HepG2 (cell line): ENCODE data around the gene DPEP3. TPM values are rescaled to one million over a fixed set of nuclear protein-coding genes. Genes with fewer than 3 reads are reported as not detected.

ENCODE experiments used
- ATAC-seq: fragments of 200-7000 bp; cut with Tn5 transposase; 3 replicates; pipeline ENCODE4 v1.9.1; 2020; ENCODE audit warnings: mild to moderate bottlenecking, moderate library complexity
- BruUV-seq: library from RNA; stranded (reverse); fragments of 400-500 nt; replicated peaks from 2 replicates; lab custom pipeline; 2021; lab: Mats Ljungman, UMichigan
- CTCF ChIA-PET: fragments of 300-600 bp; formaldehyde crosslinking; extraction: SDS; loops from one replicate; lab custom pipeline; 2021; ENCODE audit warnings: low total read pairs, inconsistent platforms, low intra/inter-chr PET ratio; lab: Yijun Ruan, JAX
- POLR2A ChIA-PET: fragments of 350-600 bp; sonication (Branson Sonifier 250); formaldehyde crosslinking; loops from one replicate; lab custom pipeline; 2020; ENCODE audit warnings: antibody characterized with exemption, inconsistent platforms; lab: Yijun Ruan, JAX
- DNase-seq: peaks from one replicate; pipeline ENCODE4 v3.0.0-alpha.2; 2015; ENCODE audit warnings: low spot score
- FAIRE-seq: peaks from 3 replicates; lab custom pipeline; 2011; peaks lifted over from hg19 to GRCh38; lab: Jason Lieb, UNC
- H2AFZ ChIP-seq: one replicate; pipeline ENCODE4 v1.6.1; 2011; ENCODE audit warnings: low read length, inconsistent platforms
- H3K27ac ChIP-seq: fragments of 300-600 bp; 3 replicates; pipeline ENCODE4 v1.8.0; 2011; ENCODE audit warnings: mixed run types, mild to moderate bottlenecking, mixed read lengths, low read length, inconsistent platforms; ENCODE audit not compliant: insufficient read depth; ENCODE audit errors: extremely low read length
- H3K27me3 ChIP-seq, 2 experiments: fragments of 200-600 bp in 1 of 2; 2 replicates in 1 of 2; 3 replicates in 1 of 2; pipeline versions ENCODE4 v1.6.0 to v1.8.0; 2011; ENCODE audit warnings: low read length in 2 of 2, mild to moderate bottlenecking in 2 of 2, moderate library complexity in 2 of 2, inconsistent platforms in 1 of 2; ENCODE audit not compliant: insufficient read depth in 2 of 2, control insufficient read depth in 1 of 2
- H3K36me3 ChIP-seq, 2 experiments: fragments of 200-600 bp in 1 of 2; replicated peaks in 1 of 2; 2 replicates in 1 of 2; 3 replicates in 1 of 2; pipeline versions ENCODE4 v1.5.1 to v1.8.0; 2011; ENCODE audit warnings: low read length in 2 of 2, inconsistent platforms in 1 of 2; ENCODE audit not compliant: insufficient read depth in 2 of 2, control insufficient read depth in 1 of 2
- H3K4me1 ChIP-seq: 2 replicates; pipeline ENCODE4 v1.5.1; 2012; ENCODE audit warnings: low read length, inconsistent platforms; ENCODE audit not compliant: insufficient read depth
- H3K4me2 ChIP-seq: 2 replicates; pipeline ENCODE4 v1.6.0; 2011; ENCODE audit warnings: low read depth, low read length, inconsistent platforms
- H3K4me3 ChIP-seq, 3 experiments: fragments of 200-600 bp in 1 of 3; sonication (generic), shearing (Covaris generic) in 1 of 3; replicated peaks in 1 of 3; 2 replicates each; pipeline ENCODE4 v1.5.1; 2011 to 2016; ENCODE audit warnings: low read length in 3 of 3, inconsistent platforms in 2 of 3, low read depth in 2 of 3, mild to moderate bottlenecking in 2 of 3, control low read depth in 1 of 3, mixed read lengths in 1 of 3; ENCODE audit not compliant: insufficient read depth in 1 of 3
- H3K79me2 ChIP-seq: one replicate; pipeline ENCODE4 v1.6.1; 2011; ENCODE audit warnings: low read length, inconsistent platforms; ENCODE audit not compliant: insufficient read depth
- H3K9ac ChIP-seq: 2 replicates; pipeline ENCODE4 v1.6.0; 2011; ENCODE audit warnings: mild to moderate bottlenecking, low read depth, low read length, inconsistent platforms; ENCODE audit not compliant: insufficient read depth
- H3K9me3 ChIP-seq: 2 replicates; pipeline ENCODE4 v1.5.1; 2012; ENCODE audit warnings: mild to moderate bottlenecking, low read length
- H4K20me1 ChIP-seq: 2 replicates; pipeline ENCODE4 v1.6.0; 2011; ENCODE audit warnings: inconsistent platforms, mild to moderate bottlenecking, low read length, moderate library complexity; ENCODE audit not compliant: insufficient read depth
- CC2D1A ChIP-seq: sonication (generic); formaldehyde crosslinking; IDR thresholded peaks from 2 replicates; pipeline ENCODE4 v1.8.1; 2023; ENCODE audit warnings: mild to moderate bottlenecking, missing genetic modification reagents
- FLYWCH1 ChIP-seq: sonication (generic); formaldehyde crosslinking; IDR thresholded peaks from 2 replicates; pipeline ENCODE4 v1.8.1; 2023; ENCODE audit warnings: mild to moderate bottlenecking, missing genetic modification reagents
- FOXM1 ChIP-seq: sonication (generic); formaldehyde crosslinking; IDR thresholded peaks from 2 replicates; pipeline ENCODE4 v1.5.0; 2020; ENCODE audit warnings: missing genetic modification reagents
- HOXD1 ChIP-seq: sonication (generic); formaldehyde crosslinking; IDR thresholded peaks from 2 replicates; pipeline ENCODE4 v1.5.0; 2020; ENCODE audit warnings: missing genetic modification reagents
- MAZ ChIP-seq, 2 experiments: sonication (generic) in 1 of 2; formaldehyde crosslinking in 1 of 2; IDR thresholded peaks; 2 replicates each; pipeline versions ENCODE4 v1.5.0 to v1.6.1; 2012 to 2020; ENCODE audit warnings: low read depth in 2 of 2, mild to moderate bottlenecking in 2 of 2, borderline replicate concordance in 1 of 2, improper control_type of control experiment in 1 of 2, low read length in 1 of 2, missing genetic modification reagents in 1 of 2, moderate library complexity in 1 of 2
- MXD3 ChIP-seq: IDR thresholded peaks from 2 replicates; pipeline ENCODE4 v1.6.1; 2016; ENCODE audit warnings: mild to moderate bottlenecking, missing biosample characterization, missing genetic modification reagents
- PAF1 ChIP-seq: IDR thresholded peaks from 2 replicates; pipeline ENCODE4 v1.6.1; 2016; ENCODE audit warnings: missing genetic modification reagents, missing compliant biosample characterization
- RBM39 ChIP-seq: fragments of 200-400 bp; formaldehyde crosslinking; IDR thresholded peaks from one replicate; pipeline ENCODE4 v1.6.1; 2018; ENCODE audit warnings: antibody characterized with exemption, mild to moderate bottlenecking, low read depth, low read length; ENCODE audit not compliant: poor library complexity, severe bottlenecking
- TGIF2 ChIP-seq: IDR thresholded peaks from 2 replicates; pipeline ENCODE4 v1.6.1; 2016; ENCODE audit warnings: control low read depth, missing compliant biosample characterization
- TRIM24 ChIP-seq: sonication (generic); formaldehyde crosslinking; IDR thresholded peaks from 2 replicates; pipeline ENCODE4 v1.8.0; 2022; ENCODE audit warnings: mild to moderate bottlenecking, missing genetic modification reagents
- ZMYM2 ChIP-seq: sonication (generic); formaldehyde crosslinking; IDR thresholded peaks from 2 replicates; pipeline ENCODE4 v1.8.0; 2022; ENCODE audit warnings: mild to moderate bottlenecking, missing genetic modification reagents
- ZNF615 ChIP-seq: sonication (generic); formaldehyde crosslinking; IDR thresholded peaks from 2 replicates; pipeline ENCODE4 v1.5.0; 2020; ENCODE audit warnings: mild to moderate bottlenecking, missing genetic modification reagents, borderline replicate concordance
- ZNF660 ChIP-seq: sonication (generic); formaldehyde crosslinking; IDR thresholded peaks from 2 replicates; pipeline ENCODE4 v1.5.1; 2020; ENCODE audit warnings: mild to moderate bottlenecking, low read depth, missing genetic modification reagents, borderline replicate concordance
- WGBS: methylation state at CpG from one replicate; pipeline ENCODE4 v1.1.6; 2017; ENCODE audit warnings: low lambda C conversion rate; 5-methylcytosine and 5-hydroxymethylcytosine counted together
- in situ Hi-C: cut with HindIII; loops from 2 replicates; pipeline ENCODE4 v1.10.0; 2017; ENCODE audit warnings: low pct_unique_long_range_greater_than_20kb; ENCODE audit not compliant: extremely low pct_ligation_motif_present
- intact Hi-C: fragments of 100-400 bp; cut with micrococcal nuclease; formaldehyde crosslinking; loops from one replicate; pipeline ENCODE4 v1.10.0; 2022; ENCODE audit not compliant: unreplicated experiment
- polyA plus RNA-seq, 8 experiments: library from polyadenylated mRNA; depleted of rRNA in 3 of 8; stranded (reverse) in 7 of 8; unstranded in 1 of 8; fragments of >200 nt; fragmentation: Illumina TruSeq in 4 of 8; extraction: Trizol in 4 of 8; gene quantifications; 2 replicates each; pipeline versions ENCODE4 v1.2.1 to v1.2.3, GENCODE V29; 2011 to 2016; ENCODE audit warnings: low read depth in 4 of 8, missing spikeins in 1 of 8, mixed read lengths in 1 of 8; ENCODE audit not compliant: insufficient read depth in 1 of 8
- total RNA-seq, 5 experiments: library from RNA; depleted of rRNA; stranded (reverse); fragments of >200 nt; fragmentation: Illumina TruSeq; extraction: Trizol; gene quantifications; 2 replicates each; pipeline ENCODE4 v1.2.3, GENCODE V29; 2016; ENCODE audit warnings: low read depth in 1 of 5
- TF ChIP-seq, protein P1 (sequence below): sonication (generic); formaldehyde crosslinking; IDR thresholded peaks from 2 replicates; pipeline ENCODE4 v1.9.0; 2021; ENCODE audit warnings: mild to moderate bottlenecking, missing genetic modification reagents

DPEP3 gene
- total and polyA plus RNA-seq, 2 of the 13 experiments (the other 11 are each of a cell fraction or from before 2014, with no cell fraction given): not detected

- Histone ChIP-seq H3K36me3 (no peaks in the 10 kb centered on the region), H3K9ac (no peak overlapping the region), H3K27me3 (peaks cover 0 to 13% of the 10 kb centered on the region in 2 experiments; a peak in 2 of 5 replicates), H3K4me3 (no peak overlapping the region), H3K27ac (no peak overlapping the region), H2AFZ (no peak overlapping the region), H3K79me2 (no peaks in the 10 kb centered on the region), H3K4me1 (peaks cover 55% of the 10 kb centered on the region), H3K4me2 (no peak overlapping the region), H4K20me1 (no peaks in the 10 kb centered on the region), H3K9me3 (no peaks in the 10 kb centered on the region)
- in situ Hi-C loops (no loop called here), intact Hi-C loops (no loop called here)
- POLR2A ChIA-PET: no interaction called here
- WGBS: 96% methylated on average over 5 of the region's 5 CpGs
- DNase-seq: no peak
- BruUV-seq: no TSS peak
- TF ChIP-seq RBM39: no peak
- TF ChIP-seq MXD3 (CRISPR knock-in tag): no peak
- TF ChIP-seq PAF1 (CRISPR knock-in tag): no peak
- no peak for TF ChIP-seq TGIF2 (CRISPR knock-in tag)
- no peak for TF ChIP-seq ZMYM2
- no peak for TF ChIP-seq HOXD1
- TF ChIP-seq FLYWCH1 (CRISPR knock-in tag): no peak
- no peak for TF ChIP-seq ZNF615 (CRISPR knock-in tag)
- TF ChIP-seq MAZ (IDR thresholded peaks at IDR 0.05; ENCODE audit: borderline replicate concordance, low read depth, low read length): no peak
- TF ChIP-seq MAZ (CRISPR knock-in tag; IDR thresholded peaks at IDR 0.05; ENCODE audit: low read depth): no peak
- no peak for TF ChIP-seq CC2D1A (CRISPR knock-in tag)
- TF ChIP-seq TRIM24: no peak
- TF ChIP-seq, protein P1, sequence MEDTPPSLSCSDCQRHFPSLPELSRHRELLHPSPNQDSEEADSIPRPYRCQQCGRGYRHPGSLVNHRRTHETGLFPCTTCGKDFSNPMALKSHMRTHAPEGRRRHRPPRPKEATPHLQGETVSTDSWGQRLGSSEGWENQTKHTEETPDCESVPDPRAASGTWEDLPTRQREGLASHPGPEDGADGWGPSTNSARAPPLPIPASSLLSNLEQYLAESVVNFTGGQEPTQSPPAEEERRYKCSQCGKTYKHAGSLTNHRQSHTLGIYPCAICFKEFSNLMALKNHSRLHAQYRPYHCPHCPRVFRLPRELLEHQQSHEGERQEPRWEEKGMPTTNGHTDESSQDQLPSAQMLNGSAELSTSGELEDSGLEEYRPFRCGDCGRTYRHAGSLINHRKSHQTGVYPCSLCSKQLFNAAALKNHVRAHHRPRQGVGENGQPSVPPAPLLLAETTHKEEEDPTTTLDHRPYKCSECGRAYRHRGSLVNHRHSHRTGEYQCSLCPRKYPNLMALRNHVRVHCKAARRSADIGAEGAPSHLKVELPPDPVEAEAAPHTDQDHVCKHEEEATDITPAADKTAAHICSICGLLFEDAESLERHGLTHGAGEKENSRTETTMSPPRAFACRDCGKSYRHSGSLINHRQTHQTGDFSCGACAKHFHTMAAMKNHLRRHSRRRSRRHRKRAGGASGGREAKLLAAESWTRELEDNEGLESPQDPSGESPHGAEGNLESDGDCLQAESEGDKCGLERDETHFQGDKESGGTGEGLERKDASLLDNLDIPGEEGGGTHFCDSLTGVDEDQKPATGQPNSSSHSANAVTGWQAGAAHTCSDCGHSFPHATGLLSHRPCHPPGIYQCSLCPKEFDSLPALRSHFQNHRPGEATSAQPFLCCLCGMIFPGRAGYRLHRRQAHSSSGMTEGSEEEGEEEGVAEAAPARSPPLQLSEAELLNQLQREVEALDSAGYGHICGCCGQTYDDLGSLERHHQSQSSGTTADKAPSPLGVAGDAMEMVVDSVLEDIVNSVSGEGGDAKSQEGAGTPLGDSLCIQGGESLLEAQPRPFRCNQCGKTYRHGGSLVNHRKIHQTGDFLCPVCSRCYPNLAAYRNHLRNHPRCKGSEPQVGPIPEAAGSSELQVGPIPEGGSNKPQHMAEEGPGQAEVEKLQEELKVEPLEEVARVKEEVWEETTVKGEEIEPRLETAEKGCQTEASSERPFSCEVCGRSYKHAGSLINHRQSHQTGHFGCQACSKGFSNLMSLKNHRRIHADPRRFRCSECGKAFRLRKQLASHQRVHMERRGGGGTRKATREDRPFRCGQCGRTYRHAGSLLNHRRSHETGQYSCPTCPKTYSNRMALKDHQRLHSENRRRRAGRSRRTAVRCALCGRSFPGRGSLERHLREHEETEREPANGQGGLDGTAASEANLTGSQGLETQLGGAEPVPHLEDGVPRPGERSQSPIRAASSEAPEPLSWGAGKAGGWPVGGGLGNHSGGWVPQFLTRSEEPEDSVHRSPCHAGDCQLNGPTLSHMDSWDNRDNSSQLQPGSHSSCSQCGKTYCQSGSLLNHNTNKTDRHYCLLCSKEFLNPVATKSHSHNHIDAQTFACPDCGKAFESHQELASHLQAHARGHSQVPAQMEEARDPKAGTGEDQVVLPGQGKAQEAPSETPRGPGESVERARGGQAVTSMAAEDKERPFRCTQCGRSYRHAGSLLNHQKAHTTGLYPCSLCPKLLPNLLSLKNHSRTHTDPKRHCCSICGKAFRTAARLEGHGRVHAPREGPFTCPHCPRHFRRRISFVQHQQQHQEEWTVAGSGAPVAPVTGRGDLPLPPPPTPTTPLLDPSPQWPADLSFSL: no peak
- TF ChIP-seq ZNF660: no peak
- no peak for TF ChIP-seq FOXM1
- FAIRE-seq: no peak
- CTCF ChIA-PET: no interaction called here
- ATAC-seq: no peak
Observed at GRCh38 chr16:67996666-67997065, 16.4 kb upstream of the DPEP3 start.
